Pancreas (tissue), 10 donors: ENCODE measurements around the gene TMEM87A. TPM values are rescaled to one million over a fixed set of nuclear protein-coding genes. Genes with fewer than 3 reads are reported as not detected.

ENCODE experiments used
- ATAC-seq, 4 donors: fragments of 200-7000 bp; cut with Tn5 transposase; one replicate each; pipeline versions ENCODE4 v1.8.0 to v1.9.1; 2020; ENCODE audit warnings: mild to moderate bottlenecking in 4 of 4, moderate library complexity in 4 of 4
- DNase-seq, 6 donors: peaks; one replicate each; pipeline ENCODE4 v3.0.0-alpha.2; 2020
- FAIRE-seq: peaks from 2 replicates; lab custom pipeline; 2012; peaks lifted over from hg19 to GRCh38; lab: Jason Lieb, UNC
- H3K27ac ChIP-seq, 4 donors: fragments of 200-600 bp; sonication (generic); 1 replicate in 3 of 4; 2 replicates in 1 of 4; pipeline versions ENCODE4 v1.5.0 to v1.8.0; 2020
- H3K27me3 ChIP-seq, 4 donors: fragments of 200-600 bp; one replicate each; pipeline ENCODE4 v1.8.0; 2021
- H3K36me3 ChIP-seq, 3 donors: fragments of 200-600 bp; sonication (generic) in 1 of 3; one replicate each; pipeline versions ENCODE4 v1.5.0 to v1.8.0; 2020 to 2021
- H3K4me1 ChIP-seq, 3 donors: fragments of 200-600 bp; one replicate each; pipeline ENCODE4 v1.8.0; 2021
- H3K4me3 ChIP-seq, 4 donors: fragments of 200-600 bp; sonication (generic) in 2 of 4; one replicate each; pipeline versions ENCODE4 v1.5.0 to v1.8.0; 2020 to 2021
- H3K9me3 ChIP-seq, 4 donors: fragments of 200-600 bp; one replicate each; pipeline ENCODE4 v1.8.0; 2021
- WGBS, 2 donors: extraction: QIAGEN DNeasy Blood & Tissue Kit; methylation state at CpG; one replicate each; pipeline ENCODE4 v1.1.7; 2013; 5-methylcytosine and 5-hydroxymethylcytosine counted together
- intact Hi-C, 3 donors: fragments of 100-400 bp; cut with DNase I; formaldehyde crosslinking; loops; one replicate each; pipeline versions ENCODE4 v1.11.1 to v1.14.2; 2022
- microRNA-seq, 2 donors: library from miRNA; unstranded; fragments of <30 nt; microRNA quantifications; one replicate each; pipeline versions ENCODE4 to v1.1.0, GENCODE V29; 2019 to 2020
- polyA plus RNA-seq, 2 donors: library from polyadenylated mRNA; stranded (reverse); fragments of 200-250 nt; gene quantifications; one replicate each; pipeline ENCODE4 v1.2.3, GENCODE V29; 2013
- total RNA-seq, 6 donors: library from RNA; stranded (reverse); fragmentation: NEBNext Ultra II Directional in 4 of 6; extraction: Animal tissue kit (Norgen Biotek cat#: 25700) in 4 of 6; gene quantifications; one replicate each; pipeline versions ENCODE4 v1.2.1 to v1.2.4, GENCODE V29; 2021 to 2023
- TF ChIP-seq, protein P1 (sequence below), 4 donors: fragments of 200-600 bp; sonication (generic) in 3 of 4; IDR thresholded peaks; one replicate each; pipeline versions ENCODE4 v1.5.0 to v1.8.0; 2021; ENCODE audit warnings: antibody characterized with exemption in 4 of 4
- donor health status: healthy with polysubstance abuse.
- donor health status: DM: no; HTN: no; CAD: no; lungs with moderate emphysema.
- donor health status: DM: no; HTN: no; CAD: no.
- donor health status: control.
- donor health status: control.
- donor health status: Bipolar disorder and iron deficiency.
- donor health status: DM: yes; HTN: yes; CAD: no.
- donor health status: DM: no; HTN: no; CAD: no.
- donor health status: DM: no; HTN: no; CAD: no.
- donor health status: DM: yes; HTN: yes; CAD: no.

TMEM87A gene
- total and polyA plus RNA-seq, 8 donors: 12.2 to 32.1 (median 23.1) TPM

DNA sequence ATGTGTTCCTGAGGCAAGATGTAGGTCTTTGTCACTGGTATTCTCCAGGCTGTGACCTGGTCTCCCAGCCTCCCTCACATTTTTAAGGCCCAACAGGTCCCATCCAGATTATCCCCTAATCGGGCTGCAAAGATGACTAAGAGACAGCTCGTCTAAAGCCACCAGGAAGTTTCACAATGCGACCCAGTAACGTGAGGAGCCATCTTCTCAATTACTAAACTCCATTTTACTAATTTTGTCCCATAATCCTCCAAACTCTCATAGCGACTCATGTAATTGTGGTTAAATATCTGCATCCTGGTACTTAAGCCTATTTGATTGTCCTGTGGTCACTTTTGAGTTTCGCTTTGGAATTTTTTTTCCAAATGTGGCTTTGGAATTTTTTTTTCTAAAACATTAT is 108.1 kb downstream of the TMEM87A start:
- Histone ChIP-seq H3K4me1 (no peaks in the 10 kb centered on the region), H3K9me3 (no peaks in the 10 kb centered on the region), H3K4me3 (no peak overlapping the region), H3K27me3 (no peaks in the 10 kb centered on the region), H3K36me3 (peaks cover 0 to 88% (median 46%) of the 10 kb centered on the region in 3 donors), H3K27ac (no peak overlapping the region)
- TF ChIP-seq, protein P1, sequence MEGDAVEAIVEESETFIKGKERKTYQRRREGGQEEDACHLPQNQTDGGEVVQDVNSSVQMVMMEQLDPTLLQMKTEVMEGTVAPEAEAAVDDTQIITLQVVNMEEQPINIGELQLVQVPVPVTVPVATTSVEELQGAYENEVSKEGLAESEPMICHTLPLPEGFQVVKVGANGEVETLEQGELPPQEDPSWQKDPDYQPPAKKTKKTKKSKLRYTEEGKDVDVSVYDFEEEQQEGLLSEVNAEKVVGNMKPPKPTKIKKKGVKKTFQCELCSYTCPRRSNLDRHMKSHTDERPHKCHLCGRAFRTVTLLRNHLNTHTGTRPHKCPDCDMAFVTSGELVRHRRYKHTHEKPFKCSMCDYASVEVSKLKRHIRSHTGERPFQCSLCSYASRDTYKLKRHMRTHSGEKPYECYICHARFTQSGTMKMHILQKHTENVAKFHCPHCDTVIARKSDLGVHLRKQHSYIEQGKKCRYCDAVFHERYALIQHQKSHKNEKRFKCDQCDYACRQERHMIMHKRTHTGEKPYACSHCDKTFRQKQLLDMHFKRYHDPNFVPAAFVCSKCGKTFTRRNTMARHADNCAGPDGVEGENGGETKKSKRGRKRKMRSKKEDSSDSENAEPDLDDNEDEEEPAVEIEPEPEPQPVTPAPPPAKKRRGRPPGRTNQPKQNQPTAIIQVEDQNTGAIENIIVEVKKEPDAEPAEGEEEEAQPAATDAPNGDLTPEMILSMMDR (IDR thresholded peaks at IDR 0.05): no peak
- FAIRE-seq: no peak
- intact Hi-C loops: loop anchor here in 1 of 3 donors (10.0 kb wide), 1 partner anchor 60 kb away; no protein-coding TSS in a partner anchor
- no peak for DNase-seq
- no peak for ATAC-seq
- 93 to 99% methylated on average over 6 of the region's 6 CpGs for WGBS, 2 donors

DNA sequence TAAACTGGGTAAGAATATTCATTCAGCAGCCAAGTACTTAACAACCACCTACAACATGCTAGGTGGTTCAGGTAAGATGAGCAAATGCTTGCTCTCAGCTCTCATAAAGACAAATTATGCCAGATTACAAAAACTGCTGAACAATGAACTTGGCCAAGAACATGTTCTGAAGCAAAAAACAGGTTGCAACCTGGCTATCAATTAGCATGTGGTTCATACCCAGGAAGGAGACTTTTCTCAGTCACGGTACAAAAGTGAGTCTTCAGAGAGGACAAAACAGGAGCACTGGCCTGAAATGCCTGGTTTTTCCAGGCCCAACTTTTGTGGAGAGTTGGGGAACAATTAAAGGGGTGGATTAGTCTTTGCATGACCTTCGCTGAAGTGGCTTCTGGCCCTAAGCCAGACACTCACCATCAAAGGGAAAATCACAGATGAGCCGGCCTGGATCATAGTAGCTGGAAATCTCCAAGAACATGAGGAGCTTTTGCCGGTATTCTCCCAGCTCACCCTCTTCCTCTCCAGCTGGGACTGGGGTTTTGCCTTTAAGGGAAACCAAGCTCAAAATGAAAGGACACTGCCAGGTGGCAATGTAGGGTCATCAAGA is 109.2 kb downstream of the TMEM87A start:
- H3K27me3 ChIP-seq: no peaks in the 10 kb centered on the region
- TF ChIP-seq, protein P1 (IDR thresholded peaks at IDR 0.05): no peak
- no peak overlapping the region for H3K4me3 ChIP-seq
- FAIRE-seq (no peak), ATAC-seq (no peak), DNase-seq (no peak)
- no peaks in the 10 kb centered on the region for H3K9me3 ChIP-seq
- peaks cover 0 to 82% (median 48%) of the 10 kb centered on the region in 3 donors for H3K36me3 ChIP-seq
- H3K4me1 ChIP-seq: no peaks in the 10 kb centered on the region
- intact Hi-C loops: loop anchor here in 1 of 3 donors (10.0 kb wide), 1 partner anchor 61 kb away; no protein-coding TSS in a partner anchor
- no peak overlapping the region for H3K27ac ChIP-seq
- 68 to 70% methylated on average over 4 of the region's 4 CpGs for WGBS, 2 donors

DNA sequence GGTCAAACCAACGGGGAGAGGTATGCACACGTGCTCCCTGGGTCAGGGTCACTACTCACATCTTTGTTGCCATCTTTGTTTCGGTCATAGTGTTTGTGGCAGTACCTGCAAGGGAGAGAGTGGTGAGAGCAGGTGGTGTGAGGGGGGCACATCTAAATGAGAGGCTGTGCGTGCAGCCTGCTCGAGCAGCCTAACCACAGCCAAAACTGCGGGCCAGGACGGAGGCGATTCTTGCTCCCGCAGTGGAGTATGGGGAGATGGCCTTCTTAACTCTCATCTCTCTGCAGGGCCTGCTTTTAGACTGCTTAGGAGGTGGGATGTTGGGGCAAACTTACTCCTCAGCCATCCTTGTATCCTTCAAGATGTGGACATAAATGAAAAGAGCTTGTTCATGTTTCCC is 109.9 kb downstream of the TMEM87A start:
- TF ChIP-seq, protein P1 (IDR thresholded peaks at IDR 0.05): no peak
- no peaks in the 10 kb centered on the region for H3K27me3 ChIP-seq
- DNase-seq (no peak), FAIRE-seq (no peak), ATAC-seq (no peak)
- no peaks in the 10 kb centered on the region for H3K4me1 ChIP-seq
- H3K27ac ChIP-seq: no peak overlapping the region
- no peaks in the 10 kb centered on the region for H3K9me3 ChIP-seq
- intact Hi-C loops: loop anchor here in 1 of 3 donors (10.0 kb wide), 1 partner anchor 62 kb away; no protein-coding TSS in a partner anchor
- H3K4me3 ChIP-seq: no peak overlapping the region
- 94% methylated on average over 9 of the region's 9 CpGs for WGBS, 2 donors
- H3K36me3 ChIP-seq: peaks cover 0 to 74% (median 47%) of the 10 kb centered on the region in 3 donors

Small RNA genes lying within 50 kb of the gene (microRNA-seq; reads per million reads assigned to microRNA genes)
- 37.1 to 38.9 reads per million in 2 donors for gene MIR627

Other genes with a start within 250 kb of the TMEM87A start
- under 1 TPM in 2 of 6 donors, not detected in 4; 0.09 to 0.31 TPM for gene PLA2G4D, start 178.9 kb downstream of the TMEM87A start, total RNA-seq
- gene PLA2G4D, start 178.9 kb downstream of the TMEM87A start, polyA plus RNA-seq: under 1 TPM; 0.04 to 0.05 TPM
- 1 to 10 TPM in 1 of 6 donors, under 1 TPM in 5; 0.08 to 1.1 (median 0.26) TPM for gene PLA2G4F, start 116.8 kb downstream of the TMEM87A start, total RNA-seq
- under 1 TPM; 0.23 to 0.91 TPM for gene PLA2G4F, start 116.8 kb downstream of the TMEM87A start, polyA plus RNA-seq
- gene VPS39, start 65.1 kb downstream of the TMEM87A start, total RNA-seq: 10 to 100 TPM; 26.4 to 40.9 (median 29.3) TPM
- gene VPS39, start 65.1 kb downstream of the TMEM87A start, polyA plus RNA-seq: 10 to 100 TPM; 49.3 to 52.6 TPM
- gene GANC, start 232 bp downstream of the TMEM87A start, total RNA-seq: 10 to 100 TPM in 4 of 6 donors, 1 to 10 TPM in 2; 6.9 to 21.1 (median 10.7) TPM
- gene GANC, start 232 bp downstream of the TMEM87A start, polyA plus RNA-seq: 1 to 10 TPM; 8.7 to 9.1 TPM
- 1 to 10 TPM; 1.8 to 6.7 (median 3.6) TPM for gene CAPN3, start 86.1 kb upstream of the TMEM87A start, total RNA-seq
- 10 to 100 TPM; 23.5 to 35.8 TPM for gene CAPN3, start 86.1 kb upstream of the TMEM87A start, polyA plus RNA-seq
- gene ZNF106, start 217.7 kb upstream of the TMEM87A start, total RNA-seq: 10 to 100 TPM; 13.3 to 38.4 (median 20.4) TPM
- 1 to 10 TPM; 4.3 to 5.1 TPM for gene ZNF106, start 217.7 kb upstream of the TMEM87A start, polyA plus RNA-seq
- 10 to 100 TPM; 14.2 to 39.4 (median 19.6) TPM for gene SNAP23, start 222.2 kb upstream of the TMEM87A start, total RNA-seq
- gene SNAP23, start 222.2 kb upstream of the TMEM87A start, polyA plus RNA-seq: 10 to 100 TPM; 20.5 to 22.0 TPM